HEK293 (cell line): Measurements from ENCODE around the gene VPS4A.

ENCODE experiments used
- GLI2 ChIP-seq: fragments of 450-650 bp; formaldehyde crosslinking; IDR thresholded peaks from 2 replicates; pipeline ENCODE4; 2017; ENCODE audit warnings: missing biosample characterization, missing genetic modification characterization, low read depth, borderline replicate concordance
- MEIS1 ChIP-seq: sonication (generic); formaldehyde crosslinking; IDR thresholded peaks from 2 replicates; pipeline ENCODE4 v1.8.1; 2022; ENCODE audit warnings: missing genetic modification reagents, mild to moderate bottlenecking, borderline replicate concordance
- MZF1 ChIP-seq: fragments of 450-650 bp; formaldehyde crosslinking; IDR thresholded peaks from 2 replicates; pipeline ENCODE4 v1.5.1; 2017; ENCODE audit warnings: missing biosample characterization, missing genetic modification characterization, borderline replicate concordance
- OSR2 ChIP-seq: fragments of 450-650 bp; formaldehyde crosslinking; IDR thresholded peaks from 2 replicates; pipeline ENCODE4 v1.5.1; 2016; ENCODE audit warnings: missing biosample characterization, missing genetic modification characterization
- ZBTB11 ChIP-seq: fragments of 450-650 bp; formaldehyde crosslinking; conservative IDR thresholded peaks from 2 replicates; pipeline ENCODE4 v1.5.1; 2016; ENCODE audit warnings: low read depth, missing biosample characterization, missing genetic modification characterization
- ZBTB48 ChIP-seq: fragments of 450-650 bp; formaldehyde crosslinking; IDR thresholded peaks from 2 replicates; pipeline ENCODE4 v1.5.1; 2016; ENCODE audit warnings: missing biosample characterization, missing genetic modification characterization
- ZBTB6 ChIP-seq: fragments of 450-650 bp; formaldehyde crosslinking; IDR thresholded peaks from 2 replicates; pipeline ENCODE4 v1.5.1; 2017; ENCODE audit warnings: missing biosample characterization, missing genetic modification characterization
- ZBTB8A ChIP-seq: fragments of 450-650 bp; formaldehyde crosslinking; IDR thresholded peaks from 2 replicates; pipeline ENCODE4 v1.5.1; 2016; ENCODE audit warnings: missing biosample characterization, missing genetic modification characterization
- ZFP3 ChIP-seq: fragments of 450-650 bp; formaldehyde crosslinking; IDR thresholded peaks from 2 replicates; pipeline ENCODE4 v1.5.1; 2016; ENCODE audit warnings: low read depth, missing biosample characterization, missing genetic modification characterization
- ZNF138 ChIP-seq: fragments of 450-650 bp; formaldehyde crosslinking; IDR thresholded peaks from 2 replicates; pipeline ENCODE4 v1.5.1; 2016; ENCODE audit warnings: missing biosample characterization, missing genetic modification characterization, borderline replicate concordance
- ZNF16 ChIP-seq: fragments of 450-650 bp; formaldehyde crosslinking; IDR thresholded peaks from 2 replicates; pipeline ENCODE4 v1.5.1; 2016; ENCODE audit warnings: low read depth, missing biosample characterization, missing genetic modification characterization
- ZNF174 ChIP-seq: fragments of 450-650 bp; formaldehyde crosslinking; IDR thresholded peaks from 2 replicates; pipeline ENCODE4 v1.5.0; 2017; ENCODE audit warnings: missing biosample characterization, mild to moderate bottlenecking, missing genetic modification characterization
- ZNF2 ChIP-seq: fragments of 450-650 bp; formaldehyde crosslinking; IDR thresholded peaks from 2 replicates; pipeline ENCODE4 v1.5.1; 2016; ENCODE audit warnings: missing biosample characterization, missing genetic modification characterization
- ZNF266 ChIP-seq: fragments of 450-650 bp; formaldehyde crosslinking; IDR thresholded peaks from 2 replicates; pipeline ENCODE4 v1.5.1; 2016; ENCODE audit warnings: missing biosample characterization, missing genetic modification characterization, low read depth
- ZNF391 ChIP-seq: fragments of 450-650 bp; formaldehyde crosslinking; IDR thresholded peaks from 2 replicates; pipeline ENCODE4 v1.5.1; 2016; ENCODE audit warnings: low read depth, missing biosample characterization, missing genetic modification characterization, borderline replicate concordance
- ZNF514 ChIP-seq: fragments of 450-650 bp; formaldehyde crosslinking; IDR thresholded peaks from 2 replicates; pipeline ENCODE4 v1.5.1; 2016; ENCODE audit warnings: missing biosample characterization, missing genetic modification characterization
- ZNF555 ChIP-seq: fragments of 450-650 bp; formaldehyde crosslinking; conservative IDR thresholded peaks from 2 replicates; pipeline ENCODE4 v1.5.1; 2017; ENCODE audit warnings: missing biosample characterization, mild to moderate bottlenecking, missing genetic modification characterization, inconsistent platforms
- ZNF560 ChIP-seq: fragments of 450-650 bp; formaldehyde crosslinking; IDR thresholded peaks from 2 replicates; pipeline ENCODE4 v1.5.1; 2017; ENCODE audit warnings: missing biosample characterization, missing genetic modification characterization, borderline replicate concordance
- ZNF580 ChIP-seq: fragments of 450-650 bp; formaldehyde crosslinking; IDR thresholded peaks from 2 replicates; pipeline ENCODE4 v1.5.1; 2016; ENCODE audit warnings: missing biosample characterization, missing genetic modification characterization
- ZNF629 ChIP-seq: fragments of 450-650 bp; formaldehyde crosslinking; IDR thresholded peaks from 2 replicates; pipeline ENCODE4 v1.5.1; 2017; ENCODE audit warnings: missing biosample characterization, missing genetic modification characterization
- ZNF670 ChIP-seq: fragments of 450-650 bp; formaldehyde crosslinking; IDR thresholded peaks from 2 replicates; pipeline ENCODE4 v1.5.1; 2016; ENCODE audit warnings: missing biosample characterization, missing genetic modification characterization, low read depth
- ZNF701 ChIP-seq: fragments of 450-650 bp; formaldehyde crosslinking; IDR thresholded peaks from 2 replicates; pipeline ENCODE4 v1.5.1; 2016; ENCODE audit warnings: missing biosample characterization, missing genetic modification characterization
- ZNF792 ChIP-seq: fragments of 450-650 bp; formaldehyde crosslinking; IDR thresholded peaks from 2 replicates; pipeline ENCODE4 v1.5.1; 2016; ENCODE audit warnings: missing biosample characterization, missing genetic modification characterization
- ZSCAN23 ChIP-seq: fragments of 450-650 bp; formaldehyde crosslinking; IDR thresholded peaks from 2 replicates; pipeline ENCODE4 v1.5.1; 2016; ENCODE audit warnings: missing biosample characterization, missing genetic modification characterization
- ZXDB ChIP-seq: fragments of 450-650 bp; formaldehyde crosslinking; IDR thresholded peaks from 2 replicates; pipeline ENCODE4 v1.5.1; 2016; ENCODE audit warnings: missing biosample characterization, missing genetic modification characterization
- TF ChIP-seq, protein P1 (sequence below): fragments of 450-650 bp; formaldehyde crosslinking; optimal IDR thresholded peaks from 2 replicates; pipeline ENCODE3; 2016; ENCODE audit warnings: missing biosample characterization, mild to moderate bottlenecking, missing genetic modification characterization
- TF ChIP-seq, protein P2 (sequence below): fragments of 450-650 bp; formaldehyde crosslinking; IDR thresholded peaks from 2 replicates; pipeline ENCODE4 v1.5.1; 2016; ENCODE audit warnings: missing biosample characterization, missing genetic modification characterization

VPS4A gene

DNA sequence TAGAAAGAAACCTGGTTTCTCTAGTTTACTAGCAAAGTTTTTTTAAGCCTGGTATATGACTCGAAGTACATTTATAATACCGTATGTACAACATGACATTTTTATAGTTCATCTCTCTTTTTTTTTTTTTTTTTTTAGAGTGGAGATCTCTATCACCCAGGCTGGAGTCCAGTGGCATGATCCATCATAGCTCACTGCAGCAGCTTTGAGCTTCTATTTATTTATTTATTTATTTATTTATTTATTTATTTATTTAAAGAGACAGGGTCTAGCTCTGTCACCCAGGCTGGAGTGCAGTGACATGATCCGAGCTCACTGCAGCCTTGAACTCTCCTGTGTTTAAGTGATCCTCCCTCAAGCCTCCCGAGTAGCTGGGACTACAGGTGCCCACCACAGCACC is 25.9 kb upstream of the VPS4A start (continued):
- TF ChIP-seq ZFP3 (tag by site-specific recombination) (peak; percentile 28; the same call in 1 of the 2 replicates), ZNF391 (no peak), ZNF16 (no peak), ZNF555 (tag by site-specific recombination) (peak; percentile 67), ZBTB8A (peak; percentile 64), ZNF792 (tag by site-specific recombination) (no peak), ZNF560 (0 out of 2 replicates have a peak, but pooled peaks have one; percentile 44), ZNF701 (tag by site-specific recombination) (no peak), ZSCAN23 (no peak), ZBTB48 (tag by site-specific recombination) (no peak), ZNF174 (tag by site-specific recombination) (no peak), MZF1 (tag by site-specific recombination) (no peak; the same call in 1 of the 2 replicates), ZNF629 (0 out of 2 replicates have a peak, but pooled peaks have one; percentile 32), ZNF580 (tag by site-specific recombination) (peak; percentile 52; the same call in 1 of the 2 replicates), ZBTB6 (tag by site-specific recombination) (no peak), ZNF514 (no peak), ZNF2 (tag by site-specific recombination) (no peak), ZXDB (peak; percentile 74; the same call in 1 of the 2 replicates), MEIS1 (CRISPR knock-in tag) (no peak), ZNF266 (tag by site-specific recombination) (peak; percentile 58; the same call in 1 of the 2 replicates), ZNF138 (no peak), GLI2 (tag by site-specific recombination) (peak; percentile 33; the same call in 1 of the 2 replicates), ZBTB11 (peak; percentile 68), OSR2 (tag by site-specific recombination) (no peak), ZNF670 (tag by site-specific recombination) (no peak)
- TF ChIP-seq, protein P1, sequence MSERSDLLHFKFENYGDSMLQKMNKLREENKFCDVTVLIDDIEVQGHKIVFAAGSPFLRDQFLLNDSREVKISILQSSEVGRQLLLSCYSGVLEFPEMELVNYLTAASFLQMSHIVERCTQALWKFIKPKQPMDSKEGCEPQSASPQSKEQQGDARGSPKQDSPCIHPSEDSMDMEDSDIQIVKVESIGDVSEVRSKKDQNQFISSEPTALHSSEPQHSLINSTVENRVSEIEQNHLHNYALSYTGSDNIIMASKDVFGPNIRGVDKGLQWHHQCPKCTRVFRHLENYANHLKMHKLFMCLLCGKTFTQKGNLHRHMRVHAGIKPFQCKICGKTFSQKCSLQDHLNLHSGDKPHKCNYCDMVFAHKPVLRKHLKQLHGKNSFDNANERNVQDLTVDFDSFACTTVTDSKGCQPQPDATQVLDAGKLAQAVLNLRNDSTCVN (tag by site-specific recombination) = no peak
- TF ChIP-seq, protein P2, sequence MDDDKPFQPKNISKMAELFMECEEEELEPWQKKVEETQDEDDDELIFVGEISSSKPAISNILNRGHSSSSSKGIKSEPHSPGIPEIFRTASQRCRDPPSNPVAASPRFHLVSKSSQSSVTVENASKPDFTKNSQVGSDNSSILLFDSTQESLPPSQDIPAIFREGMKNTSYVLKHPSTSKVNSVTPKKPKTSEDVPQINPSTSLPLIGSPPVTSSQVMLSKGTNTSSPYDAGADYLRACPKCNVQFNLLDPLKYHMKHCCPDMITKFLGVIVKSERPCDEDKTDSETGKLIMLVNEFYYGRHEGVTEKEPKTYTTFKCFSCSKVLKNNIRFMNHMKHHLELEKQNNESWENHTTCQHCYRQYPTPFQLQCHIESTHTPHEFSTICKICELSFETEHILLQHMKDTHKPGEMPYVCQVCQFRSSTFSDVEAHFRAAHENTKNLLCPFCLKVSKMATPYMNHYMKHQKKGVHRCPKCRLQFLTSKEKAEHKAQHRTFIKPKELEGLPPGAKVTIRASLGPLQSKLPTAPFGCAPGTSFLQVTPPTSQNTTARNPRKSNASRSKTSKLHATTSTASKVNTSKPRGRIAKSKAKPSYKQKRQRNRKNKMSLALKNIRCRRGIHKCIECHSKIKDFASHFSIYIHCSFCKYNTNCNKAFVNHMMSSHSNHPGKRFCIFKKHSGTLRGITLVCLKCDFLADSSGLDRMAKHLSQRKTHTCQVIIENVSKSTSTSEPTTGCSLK (tag by site-specific recombination) = no peak
